Thyroid gland (tissue), 4 donors: Measurements from ENCODE around the gene ZNF260.

ENCODE experiments used
- POLR2A ChIP-seq, 2 donors: fragments of 450-650 bp; IDR thresholded peaks; one replicate each; pipeline ENCODE4 v1.6.1; 2017; ENCODE audit warnings: antibody characterized with exemption in 2 of 2, mild to moderate bottlenecking in 2 of 2, moderate library complexity in 1 of 2
- TF ChIP-seq, protein P1 (sequence below), 6 experiments: fragments of 200-600 bp in 3 of 6; fragments of 450-650 bp in 3 of 6; sonication (generic) in 3 of 6; IDR thresholded peaks; one replicate each; pipeline ENCODE4 v1.5.1; 2016 to 2019; ENCODE audit warnings: antibody characterized with exemption in 6 of 6, mild to moderate bottlenecking in 2 of 6, inconsistent platforms in 1 of 6, moderate library complexity in 1 of 6

DNA sequence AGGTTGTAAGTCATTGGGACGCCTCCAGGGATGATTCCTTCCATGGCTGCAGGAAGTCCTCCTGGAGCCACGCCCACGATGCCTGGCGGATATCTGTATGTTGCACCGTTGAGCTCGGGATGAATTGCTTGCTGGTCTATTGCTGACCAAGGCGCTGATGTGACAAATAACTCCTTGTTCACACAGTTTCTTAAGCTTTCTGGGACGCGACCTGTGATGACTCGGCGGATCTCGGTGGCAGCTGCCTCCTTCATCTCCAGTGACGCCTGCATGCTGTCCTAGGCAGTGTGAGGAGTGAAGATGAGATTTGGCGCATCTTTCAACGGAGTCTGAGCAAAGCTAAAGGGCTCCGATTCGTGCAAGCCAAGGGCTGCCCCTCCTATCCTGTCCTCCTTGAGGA lies 31.1 kb downstream of the ZNF260 start:
- TF ChIP-seq POLR2A (IDR thresholded peaks at IDR 0.05), result no peak
- TF ChIP-seq, protein P1, sequence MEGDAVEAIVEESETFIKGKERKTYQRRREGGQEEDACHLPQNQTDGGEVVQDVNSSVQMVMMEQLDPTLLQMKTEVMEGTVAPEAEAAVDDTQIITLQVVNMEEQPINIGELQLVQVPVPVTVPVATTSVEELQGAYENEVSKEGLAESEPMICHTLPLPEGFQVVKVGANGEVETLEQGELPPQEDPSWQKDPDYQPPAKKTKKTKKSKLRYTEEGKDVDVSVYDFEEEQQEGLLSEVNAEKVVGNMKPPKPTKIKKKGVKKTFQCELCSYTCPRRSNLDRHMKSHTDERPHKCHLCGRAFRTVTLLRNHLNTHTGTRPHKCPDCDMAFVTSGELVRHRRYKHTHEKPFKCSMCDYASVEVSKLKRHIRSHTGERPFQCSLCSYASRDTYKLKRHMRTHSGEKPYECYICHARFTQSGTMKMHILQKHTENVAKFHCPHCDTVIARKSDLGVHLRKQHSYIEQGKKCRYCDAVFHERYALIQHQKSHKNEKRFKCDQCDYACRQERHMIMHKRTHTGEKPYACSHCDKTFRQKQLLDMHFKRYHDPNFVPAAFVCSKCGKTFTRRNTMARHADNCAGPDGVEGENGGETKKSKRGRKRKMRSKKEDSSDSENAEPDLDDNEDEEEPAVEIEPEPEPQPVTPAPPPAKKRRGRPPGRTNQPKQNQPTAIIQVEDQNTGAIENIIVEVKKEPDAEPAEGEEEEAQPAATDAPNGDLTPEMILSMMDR (IDR thresholded peaks at IDR 0.05), result no peak
